Fibroblast of mammary gland (primary cell): ENCODE results near the gene FAM221A.

Source experiments
- DNase-seq: peaks from one replicate; pipeline ENCODE4 v3.0.0-alpha.2; 2010; ENCODE audit warnings: low read depth
- H3K4me3 ChIP-seq: 2 replicates; pipeline ENCODE4 v1.5.1; 2011; ENCODE audit warnings: low read depth, mild to moderate bottlenecking, low read length, moderate library complexity; ENCODE audit not compliant: control insufficient read depth
- TF ChIP-seq, protein P1 (sequence below): conservative IDR thresholded peaks from 2 replicates; pipeline ENCODE4 v1.5.1; 2011; ENCODE audit warnings: low read depth, low read length, inconsistent platforms; ENCODE audit not compliant: control insufficient read depth, insufficient read depth

Gene FAM221A

DNA sequence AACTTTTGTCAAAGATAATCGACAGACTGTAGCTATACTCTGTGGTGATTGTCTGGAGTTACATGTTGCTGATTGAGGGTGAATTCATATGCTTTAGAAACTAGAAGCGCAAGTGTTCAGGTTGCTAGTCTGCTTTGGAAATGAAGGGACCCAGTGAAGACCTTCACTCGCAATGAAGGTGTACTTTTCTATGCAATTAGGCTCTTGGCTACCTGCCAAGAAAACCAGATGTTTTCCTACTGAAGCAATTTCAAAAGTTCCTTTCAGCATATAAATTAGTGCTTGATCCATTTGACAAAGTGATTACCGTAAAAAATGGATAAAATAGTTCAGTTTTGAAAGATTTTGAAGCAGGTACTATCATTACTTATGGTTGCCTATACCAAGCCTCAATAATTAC, 20.0 kb downstream of the FAM221A start:
- TF ChIP-seq, protein P1, sequence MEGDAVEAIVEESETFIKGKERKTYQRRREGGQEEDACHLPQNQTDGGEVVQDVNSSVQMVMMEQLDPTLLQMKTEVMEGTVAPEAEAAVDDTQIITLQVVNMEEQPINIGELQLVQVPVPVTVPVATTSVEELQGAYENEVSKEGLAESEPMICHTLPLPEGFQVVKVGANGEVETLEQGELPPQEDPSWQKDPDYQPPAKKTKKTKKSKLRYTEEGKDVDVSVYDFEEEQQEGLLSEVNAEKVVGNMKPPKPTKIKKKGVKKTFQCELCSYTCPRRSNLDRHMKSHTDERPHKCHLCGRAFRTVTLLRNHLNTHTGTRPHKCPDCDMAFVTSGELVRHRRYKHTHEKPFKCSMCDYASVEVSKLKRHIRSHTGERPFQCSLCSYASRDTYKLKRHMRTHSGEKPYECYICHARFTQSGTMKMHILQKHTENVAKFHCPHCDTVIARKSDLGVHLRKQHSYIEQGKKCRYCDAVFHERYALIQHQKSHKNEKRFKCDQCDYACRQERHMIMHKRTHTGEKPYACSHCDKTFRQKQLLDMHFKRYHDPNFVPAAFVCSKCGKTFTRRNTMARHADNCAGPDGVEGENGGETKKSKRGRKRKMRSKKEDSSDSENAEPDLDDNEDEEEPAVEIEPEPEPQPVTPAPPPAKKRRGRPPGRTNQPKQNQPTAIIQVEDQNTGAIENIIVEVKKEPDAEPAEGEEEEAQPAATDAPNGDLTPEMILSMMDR = no peak
- H3K4me3 ChIP-seq = no peak overlapping the region
- no peak for DNase-seq

DNA sequence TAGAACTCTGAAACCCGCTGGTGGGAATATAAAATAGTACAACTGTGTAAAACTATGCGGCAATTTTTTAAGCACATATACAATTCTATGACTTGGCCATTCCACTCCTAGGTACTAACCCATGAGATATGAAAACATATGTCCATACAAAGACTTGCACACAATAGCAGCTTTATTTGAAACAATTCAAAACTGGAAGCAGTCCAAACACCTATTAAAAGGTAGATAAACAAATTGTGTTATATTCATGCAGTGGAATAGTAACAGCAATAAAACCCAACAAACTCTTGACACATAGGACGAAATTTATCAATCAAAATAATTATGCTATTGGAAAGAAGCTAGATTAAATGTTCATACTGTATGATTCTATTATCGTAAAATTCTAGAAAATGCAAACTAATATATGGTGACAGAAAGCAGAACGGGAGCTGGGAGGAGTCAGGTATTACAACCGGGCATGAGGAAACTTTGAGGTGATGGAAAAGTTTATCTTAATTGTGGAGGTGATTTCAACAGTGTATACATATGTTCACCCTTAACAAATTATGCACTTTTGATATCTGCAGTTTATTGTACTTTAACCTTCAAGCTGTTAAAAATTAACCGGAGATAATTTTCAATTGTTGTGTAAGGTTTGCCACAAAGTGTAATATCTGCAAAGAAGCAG, 29.2 kb downstream of the FAM221A start:
- no peak overlapping the region for H3K4me3 ChIP-seq
- TF ChIP-seq, protein P1 = no peak
- DNase-seq = no peak

- no peak for DNase-seq
Measured at GRCh38 chr7:23710000-23710399, 30.0 kb downstream of the FAM221A start, which contains the start of gene STK31. Gene STK31, plus strand, starts transcription at chr7:23710219. Its CDS starts 67 bp downstream, at chr7:23710286.

DNA sequence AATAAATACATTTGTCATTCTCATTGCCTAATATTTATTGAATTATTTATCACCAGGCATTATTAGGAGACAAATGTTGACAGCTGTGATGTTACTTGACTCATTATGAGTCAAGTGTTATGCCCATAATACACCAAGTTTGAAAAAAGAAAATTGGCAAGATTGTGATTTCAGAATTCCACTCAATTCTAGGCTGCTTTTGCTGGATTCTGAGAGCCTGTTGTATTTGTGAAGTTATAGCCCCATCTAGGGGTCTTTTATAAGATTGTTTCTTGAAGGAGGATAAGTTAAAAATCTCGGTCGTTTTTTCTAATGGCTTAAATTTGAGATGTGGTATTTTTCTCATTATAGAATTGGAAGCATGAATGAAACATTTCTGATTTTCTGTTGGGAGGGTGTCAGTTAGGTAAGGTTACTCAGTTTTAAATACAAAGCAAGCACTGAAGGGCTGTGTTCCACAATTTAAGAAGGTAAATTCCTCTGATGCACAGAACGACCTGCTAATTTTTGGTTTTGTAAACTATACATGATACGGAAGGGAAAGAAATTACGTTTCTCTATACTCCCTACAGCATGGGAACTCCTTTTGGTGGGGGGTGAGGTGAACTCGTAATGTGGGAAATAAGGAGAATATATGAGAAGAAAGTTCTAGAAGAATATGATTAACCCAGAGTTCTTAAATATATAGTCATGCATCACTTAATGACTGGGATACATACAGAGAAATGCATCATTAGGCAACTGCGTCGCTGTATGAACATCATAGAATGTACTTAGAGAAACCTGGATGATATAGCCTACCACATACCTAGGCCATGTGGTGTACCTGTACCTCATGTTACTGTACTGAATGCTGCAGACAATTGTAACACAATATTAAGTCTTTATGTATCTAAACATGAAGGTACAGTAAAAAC, 32.6 kb downstream of the FAM221A start:
- no peak overlapping the region for H3K4me3 ChIP-seq
- DNase-seq = peak; percentile 77
- TF ChIP-seq, protein P1 = peak; percentile 55

More at GRCh38 chr7:23710000-23710399, 30.0 kb downstream of the FAM221A start, which contains the start of gene STK31:
- no peak within 1 kb of the TSS for H3K4me3 ChIP-seq
- TF ChIP-seq, protein P1 = no peak

GRCh38 chr7:23713285-23714149, 33.5 kb downstream of the FAM221A start:
- TF ChIP-seq, protein P1 = no peak
- peak; percentile 57 for DNase-seq

GRCh38 chr7:23714150-23714464, 34.1 kb downstream of the FAM221A start:
- DNase-seq = no peak
- TF ChIP-seq, protein P1 = no peak
- no peak overlapping the region for H3K4me3 ChIP-seq

More at GRCh38 chr7:23713285-23714149, 33.5 kb downstream of the FAM221A start:
- no peak overlapping the region for H3K4me3 ChIP-seq
